ENCODE data around the gene MAP2. TPM values are rescaled to one million over a fixed set of nuclear protein-coding genes. Genes with fewer than 3 reads are reported as not detected.

The MAP2 gene
- total RNA-seq, 4 donors from 2014 or later, result 5.8 to 14.5 (median 8.8) TPM

GRCh38 chr2:209536363-209536762 is 112.5 kb downstream of the MAP2 start:
- TF ChIP-seq, protein P1, sequence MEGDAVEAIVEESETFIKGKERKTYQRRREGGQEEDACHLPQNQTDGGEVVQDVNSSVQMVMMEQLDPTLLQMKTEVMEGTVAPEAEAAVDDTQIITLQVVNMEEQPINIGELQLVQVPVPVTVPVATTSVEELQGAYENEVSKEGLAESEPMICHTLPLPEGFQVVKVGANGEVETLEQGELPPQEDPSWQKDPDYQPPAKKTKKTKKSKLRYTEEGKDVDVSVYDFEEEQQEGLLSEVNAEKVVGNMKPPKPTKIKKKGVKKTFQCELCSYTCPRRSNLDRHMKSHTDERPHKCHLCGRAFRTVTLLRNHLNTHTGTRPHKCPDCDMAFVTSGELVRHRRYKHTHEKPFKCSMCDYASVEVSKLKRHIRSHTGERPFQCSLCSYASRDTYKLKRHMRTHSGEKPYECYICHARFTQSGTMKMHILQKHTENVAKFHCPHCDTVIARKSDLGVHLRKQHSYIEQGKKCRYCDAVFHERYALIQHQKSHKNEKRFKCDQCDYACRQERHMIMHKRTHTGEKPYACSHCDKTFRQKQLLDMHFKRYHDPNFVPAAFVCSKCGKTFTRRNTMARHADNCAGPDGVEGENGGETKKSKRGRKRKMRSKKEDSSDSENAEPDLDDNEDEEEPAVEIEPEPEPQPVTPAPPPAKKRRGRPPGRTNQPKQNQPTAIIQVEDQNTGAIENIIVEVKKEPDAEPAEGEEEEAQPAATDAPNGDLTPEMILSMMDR (IDR thresholded peaks at IDR 0.05), result no peak
- TF ChIP-seq POLR2A (IDR thresholded peaks at IDR 0.05), result no peak
- Histone ChIP-seq H3K9me3 (no peaks in the 10 kb centered on the region), H3K27ac (no peak overlapping the region), H3K4me1 (no peaks in the 10 kb centered on the region), H3K27me3 (no peaks in the 10 kb centered on the region), H3K4me3 (no peak overlapping the region), H3K36me3 (no peaks in the 10 kb centered on the region)
- intact Hi-C loops (cut with DNase I), result no loop called here
- DNase-seq, result no peak
- 77 to 94% methylated on average over 2 of the region's 2 CpGs for WGBS, 2 donors

- no peaks in the 10 kb centered on the region for H3K27me3 ChIP-seq
- H3K4me1 ChIP-seq, result no peaks in the 10 kb centered on the region
- H3K4me3 ChIP-seq, result no peak overlapping the region
- H3K9me3 ChIP-seq, result no peaks in the 10 kb centered on the region
- TF ChIP-seq, protein P1 (IDR thresholded peaks at IDR 0.05), result no peak
- TF ChIP-seq POLR2A (IDR thresholded peaks at IDR 0.05), result no peak
- intact Hi-C loops (cut with DNase I), result no loop called here
- no peak for DNase-seq
- H3K27ac ChIP-seq, result no peak overlapping the region
- no peaks in the 10 kb centered on the region for H3K36me3 ChIP-seq
- 48 to 82% methylated on average over 1 of the region's 1 CpG for WGBS, 2 donors
These were observed 123.9 kb downstream of the MAP2 start for GRCh38 chr2:209547726-209548125.

- no peak for TF ChIP-seq POLR2A (IDR thresholded peaks at IDR 0.05)
- TF ChIP-seq, protein P1 (IDR thresholded peaks at IDR 0.05), result no peak
- H3K4me1 ChIP-seq, result no peaks in the 10 kb centered on the region
- intact Hi-C loops (cut with DNase I), result no loop called here
- H3K27ac ChIP-seq, result no peak overlapping the region
- 83 to 84% methylated on average over 3 of the region's 3 CpGs for WGBS, 2 donors
- H3K36me3 ChIP-seq, result no peaks in the 10 kb centered on the region
- no peaks in the 10 kb centered on the region for H3K27me3 ChIP-seq
- no peak for DNase-seq
- H3K4me3 ChIP-seq, result no peak overlapping the region
- H3K9me3 ChIP-seq, result no peaks in the 10 kb centered on the region
These were observed 125.7 kb downstream of the MAP2 start for GRCh38 chr2:209549589-209549988.

- 59 to 81% methylated on average over 3 of the region's 3 CpGs for WGBS, 2 donors
- no peak for DNase-seq
- no peak overlapping the region for H3K27ac ChIP-seq
- TF ChIP-seq POLR2A (IDR thresholded peaks at IDR 0.05), result no peak
- TF ChIP-seq, protein P1 (IDR thresholded peaks at IDR 0.05), result no peak
- intact Hi-C loops (cut with DNase I), result loop anchor here (10.0 kb wide), 1 partner anchor 129 kb away; the partner anchor contains the start of gene MAP2
- no peak overlapping the region for H3K4me3 ChIP-seq
- H3K27me3 ChIP-seq, result no peaks in the 10 kb centered on the region
- H3K9me3 ChIP-seq, result no peaks in the 10 kb centered on the region
- H3K4me1 ChIP-seq, result no peaks in the 10 kb centered on the region
- H3K36me3 ChIP-seq, result no peaks in the 10 kb centered on the region
These were observed 130.1 kb downstream of the MAP2 start for GRCh38 chr2:209553913-209554312.

GRCh38 chr2:209556354-209556961 is 132.6 kb downstream of the MAP2 start:
- H3K27ac ChIP-seq, result no peak overlapping the region
- no peak for DNase-seq
- TF ChIP-seq POLR2A (IDR thresholded peaks at IDR 0.05), result no peak
- TF ChIP-seq, protein P1 (IDR thresholded peaks at IDR 0.05), result peak in 5 of 6 experiments; percentile 13 to 55 (median 29)
- H3K9me3 ChIP-seq, result no peaks in the 10 kb centered on the region
- whole genome bisulfite sequencing, 2 donors, result 49 to 50% methylated on average over 4 of the region's 4 CpGs
- H3K4me3 ChIP-seq, result no peak overlapping the region
- no peaks in the 10 kb centered on the region for H3K27me3 ChIP-seq
- intact Hi-C loops (cut with DNase I), result loop anchor here (10.0 kb wide), 1 partner anchor 132 kb away; the partner anchor contains the start of gene MAP2
- H3K36me3 ChIP-seq, result no peaks in the 10 kb centered on the region
- no peaks in the 10 kb centered on the region for H3K4me1 ChIP-seq
